ENCODE results near the gene MAP3K3. TPM values are rescaled to one million over a fixed set of nuclear protein-coding genes. Genes with fewer than 3 reads are reported as not detected.

MAP3K3 gene
- total RNA-seq, 4 donors from 2014 or later, result 21.8 to 58.7 (median 29.7) TPM

DNA sequence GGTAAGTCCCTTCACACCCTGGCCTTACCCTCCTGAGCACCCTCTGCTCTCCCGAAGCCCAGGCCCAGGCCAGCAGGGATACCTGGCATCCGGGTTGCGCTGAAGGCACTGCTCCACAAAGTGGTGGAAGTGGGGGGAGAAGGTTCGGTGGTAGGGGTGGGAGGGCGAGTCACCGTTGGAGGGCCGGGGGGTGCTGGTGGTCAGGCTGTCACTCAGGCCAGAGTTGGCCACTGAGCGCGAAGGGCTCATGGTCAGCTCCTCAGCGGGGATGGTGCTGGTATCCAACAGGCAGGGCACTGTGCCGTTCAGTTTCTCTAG, 82.0 kb downstream of the MAP3K3 start:
- DNase-seq (no peak), ATAC-seq (no peak)
- in situ Hi-C loops (cut with MboI; ENCODE audit: low sequenced_read_pairs in 4 of 4) (loop anchor here in 1 of 4 donors (25.0 kb wide), 1 partner anchor 267 kb away; the partner anchor contains the start of gene CYB561), intact Hi-C loops (cut with DNase I; ENCODE audit: low total_unique reads) (no loop called here)
- Histone ChIP-seq H3K27me3 (peaks cover 1 to 11% (median 3%) of the 10 kb centered on the region in 3 donors), H3K9me3 (no peaks in the 10 kb centered on the region), H3K36me3 (peaks cover 0 to 56% of the 10 kb centered on the region in 2 donors), H3K27ac (no peak overlapping the region), H3K4me3 (no peak overlapping the region), H3K4me1 (peaks cover 11 to 12% of the 10 kb centered on the region in 2 donors)
- TF ChIP-seq POLR2A (IDR thresholded peaks at IDR 0.05), result no peak
- TF ChIP-seq, protein P1, sequence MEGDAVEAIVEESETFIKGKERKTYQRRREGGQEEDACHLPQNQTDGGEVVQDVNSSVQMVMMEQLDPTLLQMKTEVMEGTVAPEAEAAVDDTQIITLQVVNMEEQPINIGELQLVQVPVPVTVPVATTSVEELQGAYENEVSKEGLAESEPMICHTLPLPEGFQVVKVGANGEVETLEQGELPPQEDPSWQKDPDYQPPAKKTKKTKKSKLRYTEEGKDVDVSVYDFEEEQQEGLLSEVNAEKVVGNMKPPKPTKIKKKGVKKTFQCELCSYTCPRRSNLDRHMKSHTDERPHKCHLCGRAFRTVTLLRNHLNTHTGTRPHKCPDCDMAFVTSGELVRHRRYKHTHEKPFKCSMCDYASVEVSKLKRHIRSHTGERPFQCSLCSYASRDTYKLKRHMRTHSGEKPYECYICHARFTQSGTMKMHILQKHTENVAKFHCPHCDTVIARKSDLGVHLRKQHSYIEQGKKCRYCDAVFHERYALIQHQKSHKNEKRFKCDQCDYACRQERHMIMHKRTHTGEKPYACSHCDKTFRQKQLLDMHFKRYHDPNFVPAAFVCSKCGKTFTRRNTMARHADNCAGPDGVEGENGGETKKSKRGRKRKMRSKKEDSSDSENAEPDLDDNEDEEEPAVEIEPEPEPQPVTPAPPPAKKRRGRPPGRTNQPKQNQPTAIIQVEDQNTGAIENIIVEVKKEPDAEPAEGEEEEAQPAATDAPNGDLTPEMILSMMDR (IDR thresholded peaks at IDR 0.05 in 4 of 5, conservative IDR thresholded peaks at IDR 0.05 in 1 of 5), result no peak

GRCh38 chr17:63704836-63705235, 82.6 kb downstream of the MAP3K3 start:
- intact Hi-C loops (cut with DNase I; ENCODE audit: low total_unique reads), result no loop called here
- TF ChIP-seq POLR2A (IDR thresholded peaks at IDR 0.05), result no peak
- TF ChIP-seq, protein P1 (IDR thresholded peaks at IDR 0.05 in 4 of 5, conservative IDR thresholded peaks at IDR 0.05 in 1 of 5), result no peak
- DNase-seq (no peak), ATAC-seq (no peak)
- Histone ChIP-seq H3K4me3 (no peak overlapping the region), H3K9me3 (no peaks in the 10 kb centered on the region), H3K36me3 (peaks cover 0 to 62% of the 10 kb centered on the region in 2 donors), H3K27me3 (peaks cover 0 to 10% (median 0%) of the 10 kb centered on the region in 3 donors), H3K4me1 (peaks cover 9 to 11% of the 10 kb centered on the region in 2 donors), H3K27ac (no peak overlapping the region)
- in situ Hi-C loops (cut with MboI; ENCODE audit: low sequenced_read_pairs in 4 of 4), result loop anchor here in 1 of 4 donors (25.0 kb wide), 1 partner anchor 268 kb away; the partner anchor contains the start of gene CYB561

DNA sequence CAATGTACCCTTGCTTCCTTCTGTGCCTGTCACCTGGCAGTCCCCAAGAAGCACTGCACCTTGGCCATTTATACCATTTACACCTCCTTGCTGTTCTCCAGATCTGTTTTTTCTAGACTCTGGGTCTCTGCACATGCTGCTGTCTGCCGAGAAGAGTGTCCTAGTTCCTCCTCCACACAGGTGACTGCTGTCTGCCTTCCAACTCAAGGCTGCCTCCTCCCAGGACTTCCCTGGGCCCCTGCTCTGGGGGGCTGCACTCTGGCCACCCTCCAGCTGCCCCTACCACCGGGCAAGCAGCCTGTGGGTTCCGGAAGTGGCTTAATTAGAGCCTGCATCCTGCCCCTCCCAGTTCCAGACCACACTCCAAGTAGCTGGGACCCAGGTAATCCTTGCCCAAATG, 83.4 kb downstream of the MAP3K3 start:
- intact Hi-C loops (cut with DNase I; ENCODE audit: low total_unique reads) (no loop called here), in situ Hi-C loops (cut with MboI; ENCODE audit: low sequenced_read_pairs in 4 of 4) (loop anchor here in 1 of 4 donors (25.0 kb wide), 1 partner anchor 268 kb away; the partner anchor contains the start of gene CYB561)
- peaks cover 0 to 10% (median 0%) of the 10 kb centered on the region in 3 donors for H3K27me3 ChIP-seq
- H3K27ac ChIP-seq, result no peak overlapping the region
- H3K4me3 ChIP-seq, result no peak overlapping the region
- H3K4me1 ChIP-seq, result peaks cover 9 to 10% of the 10 kb centered on the region in 2 donors
- ATAC-seq (no peak), DNase-seq (no peak)
- H3K9me3 ChIP-seq, result no peaks in the 10 kb centered on the region
- TF ChIP-seq, protein P1 (IDR thresholded peaks at IDR 0.05 in 4 of 5, conservative IDR thresholded peaks at IDR 0.05 in 1 of 5), result no peak
- TF ChIP-seq POLR2A (IDR thresholded peaks at IDR 0.05), result no peak
- peaks cover 0 to 70% of the 10 kb centered on the region in 2 donors for H3K36me3 ChIP-seq

GRCh38 chr17:63706336-63707082, 84.3 kb downstream of the MAP3K3 start:
- Histone ChIP-seq H3K4me3 (no peak overlapping the region), H3K9me3 (no peaks in the 10 kb centered on the region), H3K27ac (no peak overlapping the region), H3K4me1 (peaks cover 1% of the 10 kb centered on the region in 2 donors), H3K27me3 (peaks cover 0 to 2% (median 0%) of the 10 kb centered on the region in 3 donors), H3K36me3 (peaks cover 0 to 77% of the 10 kb centered on the region in 2 donors)
- intact Hi-C loops (cut with DNase I; ENCODE audit: low total_unique reads), result no loop called here
- DNase-seq, result no peak
- no peak for ATAC-seq
- TF ChIP-seq, protein P1 (IDR thresholded peaks at IDR 0.05 in 4 of 5, conservative IDR thresholded peaks at IDR 0.05 in 1 of 5), result no peak
- no peak for TF ChIP-seq POLR2A (IDR thresholded peaks at IDR 0.05)
- in situ Hi-C loops (cut with MboI; ENCODE audit: low sequenced_read_pairs in 4 of 4), result loop anchor here in 1 of 4 donors (25.0 kb wide), 1 partner anchor 269 kb away; the partner anchor contains the start of gene CYB561

Measured in gastrocnemius medialis (tissue), 4 donors.